Adipose tissue (tissue), 3 donors: Measurements from ENCODE around the gene ZYG11B. TPM values are rescaled to one million over a fixed set of nuclear protein-coding genes. Genes with fewer than 3 reads are reported as not detected.
A peak's percentile ranks its signal among the peaks of the same experiment; 100 is the strongest.
"Not testable (repeated sequence)": the region's sequence is repeated elsewhere in the genome, so short reads cannot be mapped to it uniquely, and the experiment has no call there.

Experiments used
- H3K27ac ChIP-seq: one replicate; pipeline ENCODE4 v1.5.1; 2013; ENCODE audit warnings: low read depth, low read length
- WGBS, 3 donors: extraction: QIAGEN DNeasy Blood & Tissue Kit; methylation state at CpG; one replicate each; pipeline ENCODE4 v1.1.7; 2013; 5-methylcytosine and 5-hydroxymethylcytosine counted together
- polyA plus RNA-seq, 3 donors: library from polyadenylated mRNA; stranded (reverse); fragments of 200-250 nt; gene quantifications; one replicate each; pipeline ENCODE4 v1.2.3, GENCODE V29; 2013
- donor health status: healthy with polysubstance abuse.
- donor health status: Bipolar disorder and iron deficiency.
- donor health status: healthy.

ZYG11B gene
- polyA plus RNA-seq: 1 to 10 TPM; 2.8 to 8.8 (median 6.9) TPM

- no peak within 1 kb of the TSS for H3K27ac ChIP-seq
- WGBS, 3 donors: 0% methylated on average over 46 to 59 of the region's 59 CpGs
Observed at GRCh38 chr1:52726265-52727113, at the start of gene ZYG11B. TSS of gene ZYG11B (plus strand) at chr1:52726453. CDS start at chr1:52726654, 201 bp downstream.

- WGBS, 3 donors: 54 to 58% (median 56%) methylated on average over 6 of the region's 6 CpGs
- H3K27ac ChIP-seq: no peak overlapping the region
Observed at GRCh38 chr1:52677076-52677806, 49.0 kb upstream of the ZYG11B start.

GRCh38 chr1:52679048-52679447 is 47.2 kb upstream of the ZYG11B start:
- 91 to 100% (median 94%) methylated on average over 1 of the region's 1 CpG for WGBS, 3 donors
- no peak overlapping the region for H3K27ac ChIP-seq

- WGBS, 3 donors: 89 to 94% (median 94%) methylated on average over 5 of the region's 5 CpGs
- no peak overlapping the region for H3K27ac ChIP-seq
Observed at GRCh38 chr1:52679498-52679897, 46.8 kb upstream of the ZYG11B start.

GRCh38 chr1:52680353-52680752 is 45.9 kb upstream of the ZYG11B start:
- no peak overlapping the region for H3K27ac ChIP-seq
- 75 to 93% (median 89%) methylated on average over 3 of the region's 3 CpGs for WGBS, 3 donors

GRCh38 chr1:52681136-52681535 is 45.1 kb upstream of the ZYG11B start:
- WGBS, 3 donors: 78 to 83% (median 80%) methylated on average over 4 of the region's 4 CpGs
- H3K27ac ChIP-seq: no peak overlapping the region

- H3K27ac ChIP-seq: no peak overlapping the region
- WGBS, 3 donors: 94 to 95% (median 94%) methylated on average over 4 of the region's 4 CpGs
Observed at GRCh38 chr1:52683367-52683940, 42.8 kb upstream of the ZYG11B start.

GRCh38 chr1:52684545-52684944 is 41.7 kb upstream of the ZYG11B start:
- WGBS, 3 donors: 88 to 96% (median 94%) methylated on average over 1 of the region's 1 CpG
- no peak overlapping the region for H3K27ac ChIP-seq

- not testable (repeated sequence) for H3K27ac ChIP-seq
- 59 to 67% (median 64%) methylated on average over 15 to 17 of the region's 17 CpGs for WGBS, 3 donors
Observed at GRCh38 chr1:52686261-52686751, 39.9 kb upstream of the ZYG11B start.

- 92 to 95% (median 94%) methylated on average over 5 of the region's 5 CpGs for WGBS, 3 donors
- H3K27ac ChIP-seq: no peak overlapping the region
Observed at GRCh38 chr1:52686830-52687229, 39.4 kb upstream of the ZYG11B start.

- H3K27ac ChIP-seq: no peak overlapping the region
- 92 to 98% (median 97%) methylated on average over 3 of the region's 3 CpGs for WGBS, 3 donors
Observed at GRCh38 chr1:52691821-52692220, 34.4 kb upstream of the ZYG11B start.

- 96 to 99% (median 97%) methylated on average over 4 of the region's 4 CpGs for WGBS, 3 donors
- H3K27ac ChIP-seq: no peak overlapping the region
Observed at GRCh38 chr1:52692697-52693096, 33.6 kb upstream of the ZYG11B start.

- 90 to 97% (median 95%) methylated on average over 9 to 10 of the region's 10 CpGs for WGBS, 3 donors
Observed at GRCh38 chr1:52693351-52693750, 32.9 kb upstream of the ZYG11B start.

GRCh38 chr1:52693843-52694242 is 32.4 kb upstream of the ZYG11B start:
- 91 to 100% (median 96%) methylated on average over 1 of the region's 1 CpG for WGBS, 3 donors

More at GRCh38 chr1:52693351-52693750, 32.9 kb upstream of the ZYG11B start:
- not testable (repeated sequence) for H3K27ac ChIP-seq

GRCh38 chr1:52695627-52696026 is 30.6 kb upstream of the ZYG11B start:
- H3K27ac ChIP-seq: no peak overlapping the region
- 95 to 97% (median 96%) methylated on average over 7 of the region's 7 CpGs for WGBS, 3 donors

More at GRCh38 chr1:52693843-52694242, 32.4 kb upstream of the ZYG11B start:
- no peak overlapping the region for H3K27ac ChIP-seq

GRCh38 chr1:52697795-52698674 is 28.2 kb upstream of the ZYG11B start, which contains the start of gene COA7:
TSS of gene COA7 (minus strand) at chr1:52698347. CDS start at chr1:52698326, 21 bp downstream.
- H3K27ac ChIP-seq: no peak within 1 kb of the TSS
- WGBS, 3 donors: 1 to 3% (median 2%) methylated on average over 66 to 68 of the region's 68 CpGs

GRCh38 chr1:52702886-52703787 is 23.1 kb upstream of the ZYG11B start:
- WGBS, 3 donors: 4 to 5% (median 5%) methylated on average over 34 to 35 of the region's 35 CpGs
- peak overlapping the region; percentile 65 for H3K27ac ChIP-seq
